CD4-positive, alpha-beta memory T cell (primary cell): ENCODE measurements around the gene FOCAD. TPM values are rescaled to one million over a fixed set of nuclear protein-coding genes. Genes with fewer than 3 reads are reported as not detected.

ENCODE experiments used
- CTCF ChIA-PET: fragments of 350-600 bp; sonication (Branson Sonifier 250); formaldehyde crosslinking; loops from one replicate; lab custom pipeline; 2021; ENCODE audit warnings: inconsistent platforms; ENCODE audit not compliant: partially characterized antibody; lab: Charles Lee
- POLR2A ChIA-PET: fragments of 350-600 bp; sonication (Branson Sonifier 250); formaldehyde crosslinking; loops from one replicate; lab custom pipeline; 2021; ENCODE audit not compliant: partially characterized antibody; lab: Charles Lee
- DNase-seq, 5 donors: peaks; one replicate each; pipeline versions ENCODE4 v3.0.0 to v3.0.0-alpha.2; 2020 to 2022; ENCODE audit warnings: mixed read lengths in 1 of 5
- H3K27ac ChIP-seq: one replicate; pipeline ENCODE4 v1.7.0; 2013; ENCODE audit warnings: low read depth, low read length
- H3K27me3 ChIP-seq: 2 replicates; pipeline ENCODE4 v1.7.0; 2013; ENCODE audit warnings: mild to moderate bottlenecking, low read length, moderate library complexity; ENCODE audit not compliant: insufficient read depth
- H3K36me3 ChIP-seq: 2 replicates; pipeline ENCODE4 v1.7.0; 2013; ENCODE audit warnings: mild to moderate bottlenecking, low read length, moderate library complexity; ENCODE audit not compliant: insufficient read depth
- H3K4me1 ChIP-seq: 2 replicates; pipeline ENCODE4 v1.7.0; 2013; ENCODE audit warnings: mild to moderate bottlenecking, low read length, moderate library complexity; ENCODE audit not compliant: insufficient read depth
- H3K4me3 ChIP-seq, 2 donors: one replicate each; pipeline ENCODE4 v1.7.0; 2013; ENCODE audit warnings: low read length in 2 of 2, mild to moderate bottlenecking in 1 of 2
- H3K9me3 ChIP-seq, 2 donors: one replicate each; pipeline ENCODE4 v1.7.0; 2013; ENCODE audit warnings: low read length in 2 of 2, control low read depth in 1 of 2; ENCODE audit not compliant: control insufficient read depth in 1 of 2
- H3K27ac Mint-ChIP-seq, 7 donors: one replicate each; pipeline ENCODE4 v1.8.0; 2020 to 2021; ENCODE audit warnings: mixed read lengths in 7 of 7, mild to moderate bottlenecking in 6 of 7, inconsistent platforms in 3 of 7, moderate library complexity in 3 of 7
- H3K27me3 Mint-ChIP-seq, 2 donors: one replicate each; pipeline ENCODE4 v1.8.0; 2020 to 2021; ENCODE audit warnings: mixed read lengths in 2 of 2
- H3K36me3 Mint-ChIP-seq, 2 donors: one replicate each; pipeline ENCODE4 v1.8.0; 2020 to 2021; ENCODE audit warnings: mixed read lengths in 2 of 2, inconsistent platforms in 1 of 2, mild to moderate bottlenecking in 1 of 2
- H3K4me1 Mint-ChIP-seq, 4 donors: one replicate each; pipeline ENCODE4 v1.8.0; 2020 to 2021; ENCODE audit warnings: mixed read lengths in 4 of 4, mild to moderate bottlenecking in 1 of 4
- H3K4me3 Mint-ChIP-seq, 8 donors: one replicate each; pipeline ENCODE4 v1.8.0; 2020 to 2021; ENCODE audit warnings: mixed read lengths in 8 of 8, mild to moderate bottlenecking in 7 of 8, moderate library complexity in 6 of 8, inconsistent platforms in 3 of 8
- H3K9me3 Mint-ChIP-seq, 8 donors: one replicate each; pipeline ENCODE4 v1.8.0; 2020 to 2021; ENCODE audit warnings: mixed read lengths in 8 of 8, mild to moderate bottlenecking in 5 of 8, inconsistent platforms in 3 of 8, moderate library complexity in 1 of 8
- intact Hi-C: fragments of 100-400 bp; cut with micrococcal nuclease; formaldehyde crosslinking; loops from one replicate; pipeline ENCODE4 v1.15.1; 2023
- polyA plus RNA-seq, 2 donors: library from polyadenylated mRNA; unstranded; fragments of 300-500 nt; fragmentation: Illumina TruSeq; gene quantifications; one replicate each; pipeline ENCODE4 v1.2.3, GENCODE V29; 2021
- total RNA-seq, 2 experiments: library from RNA; stranded (reverse); gene quantifications; one replicate each; pipeline ENCODE4 v1.2.3, GENCODE V29; 2021

The FOCAD gene
- total and polyA plus RNA-seq, 4 experiments from 2014 or later, result 12.4 to 20.6 (median 17.5) TPM

GRCh38 chr9:20980832-20981455 is 296.9 kb downstream of the FOCAD start:
- Mint-ChIP-seq H3K27me3 (no peaks in the 10 kb centered on the region), H3K4me1 (no peaks in the 10 kb centered on the region), H3K36me3 (peaks cover 44 to 54% of the 10 kb centered on the region in 2 donors), H3K9me3 (no peaks in the 10 kb centered on the region), H3K4me3 (no peak overlapping the region), H3K27ac (no peak overlapping the region)
- Histone ChIP-seq H3K27me3 (no peaks in the 10 kb centered on the region), H3K27ac (no peak overlapping the region), H3K4me1 (no peaks in the 10 kb centered on the region), H3K36me3 (no peaks in the 10 kb centered on the region), H3K9me3 (no peaks in the 10 kb centered on the region), H3K4me3 (no peak overlapping the region)
- CTCF ChIA-PET, result no interaction called here
- no peak for DNase-seq
- POLR2A ChIA-PET, result no interaction called here
- intact Hi-C loops, result no loop called here

- Histone ChIP-seq H3K36me3 (peaks cover 2% of the 10 kb centered on the region), H3K9me3 (no peaks in the 10 kb centered on the region), H3K4me3 (no peak overlapping the region), H3K4me1 (no peaks in the 10 kb centered on the region), H3K27ac (no peak overlapping the region), H3K27me3 (no peaks in the 10 kb centered on the region)
- peaks cover 45 to 55% of the 10 kb centered on the region in 2 donors for H3K36me3 Mint-ChIP-seq
- no peaks in the 10 kb centered on the region for H3K27me3 Mint-ChIP-seq
- intact Hi-C loops, result no loop called here
- no peak overlapping the region for H3K4me3 Mint-ChIP-seq
- no peaks in the 10 kb centered on the region for H3K9me3 Mint-ChIP-seq
- H3K27ac Mint-ChIP-seq, result no peak overlapping the region
- ChIA-PET CTCF (no interaction called here), POLR2A (no interaction called here)
- no peaks in the 10 kb centered on the region for H3K4me1 Mint-ChIP-seq
- no peak for DNase-seq
These were observed 297.4 kb downstream of the FOCAD start for GRCh38 chr9:20981486-20981885.

GRCh38 chr9:20984506-20984905 is 300.4 kb downstream of the FOCAD start:
- Histone ChIP-seq H3K4me1 (no peaks in the 10 kb centered on the region), H3K27ac (no peak overlapping the region), H3K4me3 (no peak overlapping the region), H3K36me3 (peaks cover 4% of the 10 kb centered on the region), H3K27me3 (no peaks in the 10 kb centered on the region), H3K9me3 (no peaks in the 10 kb centered on the region)
- H3K36me3 Mint-ChIP-seq, result peaks cover 46 to 52% of the 10 kb centered on the region in 2 donors
- no peaks in the 10 kb centered on the region for H3K27me3 Mint-ChIP-seq
- ChIA-PET CTCF (no interaction called here), POLR2A (no interaction called here)
- H3K27ac Mint-ChIP-seq, result no peak overlapping the region
- intact Hi-C loops, result no loop called here
- no peak for DNase-seq
- H3K4me3 Mint-ChIP-seq, result no peak overlapping the region
- no peaks in the 10 kb centered on the region for H3K9me3 Mint-ChIP-seq
- H3K4me1 Mint-ChIP-seq, result no peaks in the 10 kb centered on the region

- Mint-ChIP-seq H3K27me3 (no peaks in the 10 kb centered on the region), H3K4me1 (peaks cover 0 to 5% (median 0%) of the 10 kb centered on the region in 4 donors), H3K27ac (no peak overlapping the region), H3K9me3 (no peaks in the 10 kb centered on the region), H3K4me3 (no peak overlapping the region), H3K36me3 (peaks cover 53 to 61% of the 10 kb centered on the region in 2 donors)
- intact Hi-C loops, result no loop called here
- POLR2A ChIA-PET, result no interaction called here
- CTCF ChIA-PET, result no interaction called here
- no peak overlapping the region for H3K4me3 ChIP-seq
- H3K36me3 ChIP-seq, result peaks cover 9% of the 10 kb centered on the region
- no peak overlapping the region for H3K27ac ChIP-seq
- H3K4me1 ChIP-seq, result no peaks in the 10 kb centered on the region
- DNase-seq, result no peak
- H3K27me3 ChIP-seq, result no peaks in the 10 kb centered on the region
- no peaks in the 10 kb centered on the region for H3K9me3 ChIP-seq
These were observed 302.0 kb downstream of the FOCAD start for GRCh38 chr9:20985851-20986600.

GRCh38 chr9:20987521-20987920 is 303.5 kb downstream of the FOCAD start:
- Histone ChIP-seq H3K4me3 (no peak overlapping the region), H3K27ac (no peak overlapping the region), H3K9me3 (no peaks in the 10 kb centered on the region), H3K4me1 (no peaks in the 10 kb centered on the region), H3K27me3 (no peaks in the 10 kb centered on the region), H3K36me3 (peaks cover 9% of the 10 kb centered on the region)
- ChIA-PET CTCF (no interaction called here), POLR2A (no interaction called here)
- Mint-ChIP-seq H3K27ac (peak overlapping the region in 1 of 7 donors; percentile 43), H3K27me3 (no peaks in the 10 kb centered on the region), H3K4me1 (peaks cover 0 to 5% (median 0%) of the 10 kb centered on the region in 4 donors), H3K36me3 (peaks cover 50 to 54% of the 10 kb centered on the region in 2 donors), H3K9me3 (no peaks in the 10 kb centered on the region), H3K4me3 (no peak overlapping the region)
- intact Hi-C loops, result no loop called here
- DNase-seq, result no peak

- Histone ChIP-seq H3K4me1 (no peaks in the 10 kb centered on the region), H3K27me3 (no peaks in the 10 kb centered on the region), H3K36me3 (peaks cover 9% of the 10 kb centered on the region), H3K27ac (no peak overlapping the region), H3K4me3 (no peak overlapping the region), H3K9me3 (no peaks in the 10 kb centered on the region)
- Mint-ChIP-seq H3K36me3 (peaks cover 46 to 53% of the 10 kb centered on the region in 2 donors), H3K27me3 (no peaks in the 10 kb centered on the region), H3K4me3 (no peak overlapping the region), H3K4me1 (peaks cover 0 to 6% (median 0%) of the 10 kb centered on the region in 4 donors), H3K27ac (peak overlapping the region in 1 of 7 donors; percentile 43), H3K9me3 (no peaks in the 10 kb centered on the region)
- ChIA-PET POLR2A (interaction anchor here (1.3 kb wide), 1 partner anchor 14 kb away, joined by 4 read pairs; no protein-coding TSS in a partner anchor), CTCF (no interaction called here)
- intact Hi-C loops, result no loop called here
- no peak for DNase-seq
These were observed 304.0 kb downstream of the FOCAD start for GRCh38 chr9:20988061-20988460.

GRCh38 chr9:20988671-20989315 is 304.7 kb downstream of the FOCAD start:
- H3K9me3 ChIP-seq, result no peaks in the 10 kb centered on the region
- H3K4me1 ChIP-seq, result no peaks in the 10 kb centered on the region
- ChIA-PET POLR2A (interaction anchor here (1.3 kb wide), 1 partner anchor 13 kb away, joined by 4 read pairs; no protein-coding TSS in a partner anchor), CTCF (no interaction called here)
- no peak overlapping the region for H3K4me3 ChIP-seq
- H3K27ac Mint-ChIP-seq, result peak overlapping the region in 1 of 7 donors; percentile 23
- no peaks in the 10 kb centered on the region for H3K27me3 Mint-ChIP-seq
- H3K4me3 Mint-ChIP-seq, result no peak overlapping the region
- H3K9me3 Mint-ChIP-seq, result no peaks in the 10 kb centered on the region
- peaks cover 9% of the 10 kb centered on the region for H3K36me3 ChIP-seq
- peaks cover 49 to 55% of the 10 kb centered on the region in 2 donors for H3K36me3 Mint-ChIP-seq
- peaks cover 0 to 9% (median under 1%) of the 10 kb centered on the region in 4 donors for H3K4me1 Mint-ChIP-seq
- intact Hi-C loops, result no loop called here
- no peak for DNase-seq
- no peaks in the 10 kb centered on the region for H3K27me3 ChIP-seq
- no peak overlapping the region for H3K27ac ChIP-seq
